ENCODE results near the gene CCDC157. TPM values are rescaled to one million over a fixed set of nuclear protein-coding genes. Genes with fewer than 3 reads are reported as not detected.

CCDC157 gene
- total and polyA plus RNA-seq, 4 donors: 4.2 to 10.1 (median 7.8) TPM

- Histone ChIP-seq H3K27me3 (ENCODE audit: control insufficient read depth, insufficient read depth, low read length) (no peaks in the 10 kb centered on the region), H3K27ac (ENCODE audit: low read depth, low read length) (no peak overlapping the region), H3K9me3 (ENCODE audit: control insufficient read depth, insufficient read depth, low read length) (no peaks in the 10 kb centered on the region), H3K4me1 (ENCODE audit: control insufficient read depth, insufficient read depth, low read length) (peaks cover 14% of the 10 kb centered on the region), H3K36me3 (ENCODE audit: control insufficient read depth, insufficient read depth, low read length) (peaks cover 49% of the 10 kb centered on the region), H3K4me3 (ENCODE audit: low read depth, low read length) (no peak overlapping the region)
- 85% methylated on average over 6 of the region's 6 CpGs for WGBS (ENCODE audit: insufficient coverage)
- no peak for DNase-seq (ENCODE audit: low read depth in 4 of 6, low spot score in 6 of 6)
These were observed 47.5 kb downstream of the CCDC157 start for GRCh38 chr22:30404307-30404706.

GRCh38 chr22:30405731-30406130 is 48.9 kb downstream of the CCDC157 start:
- H3K4me1 ChIP-seq (ENCODE audit: control insufficient read depth, insufficient read depth, low read length): peaks cover 13% of the 10 kb centered on the region
- no peaks in the 10 kb centered on the region for H3K9me3 ChIP-seq (ENCODE audit: control insufficient read depth, insufficient read depth, low read length)
- 95% methylated on average over 2 of the region's 4 CpGs for WGBS (ENCODE audit: insufficient coverage)
- no peak overlapping the region for H3K4me3 ChIP-seq (ENCODE audit: low read depth, low read length)
- H3K27me3 ChIP-seq (ENCODE audit: control insufficient read depth, insufficient read depth, low read length): no peaks in the 10 kb centered on the region
- H3K36me3 ChIP-seq (ENCODE audit: control insufficient read depth, insufficient read depth, low read length): peaks cover 58% of the 10 kb centered on the region
- no peak for DNase-seq (ENCODE audit: low read depth in 4 of 6, low spot score in 6 of 6)
- no peak overlapping the region for H3K27ac ChIP-seq (ENCODE audit: low read depth, low read length)

- Histone ChIP-seq H3K27ac (ENCODE audit: low read depth, low read length) (no peak overlapping the region), H3K4me3 (ENCODE audit: low read depth, low read length) (no peak overlapping the region), H3K9me3 (ENCODE audit: control insufficient read depth, insufficient read depth, low read length) (no peaks in the 10 kb centered on the region), H3K4me1 (ENCODE audit: control insufficient read depth, insufficient read depth, low read length) (peaks cover 13% of the 10 kb centered on the region), H3K36me3 (ENCODE audit: control insufficient read depth, insufficient read depth, low read length) (peaks cover 64% of the 10 kb centered on the region), H3K27me3 (ENCODE audit: control insufficient read depth, insufficient read depth, low read length) (no peaks in the 10 kb centered on the region)
- peak in 1 of 6 donors; percentile 23 for DNase-seq (ENCODE audit: low read depth in 4 of 6, low spot score in 6 of 6)
- 68% methylated on average over 6 of the region's 6 CpGs for WGBS (ENCODE audit: insufficient coverage)
These were observed 49.6 kb downstream of the CCDC157 start for GRCh38 chr22:30406400-30406799.

- H3K27me3 ChIP-seq (ENCODE audit: control insufficient read depth, insufficient read depth, low read length): no peaks in the 10 kb centered on the region
- no peak overlapping the region for H3K4me3 ChIP-seq (ENCODE audit: low read depth, low read length)
- H3K9me3 ChIP-seq (ENCODE audit: control insufficient read depth, insufficient read depth, low read length): no peaks in the 10 kb centered on the region
- H3K27ac ChIP-seq (ENCODE audit: low read depth, low read length): no peak overlapping the region
- H3K4me1 ChIP-seq (ENCODE audit: control insufficient read depth, insufficient read depth, low read length): peaks cover 7% of the 10 kb centered on the region
- no peak for DNase-seq (ENCODE audit: low read depth in 4 of 6, low spot score in 6 of 6)
- WGBS (ENCODE audit: insufficient coverage): 79% methylated on average over 12 of the region's 13 CpGs
- peaks cover 66% of the 10 kb centered on the region for H3K36me3 ChIP-seq (ENCODE audit: control insufficient read depth, insufficient read depth, low read length)
These were observed 51.7 kb downstream of the CCDC157 start for GRCh38 chr22:30408388-30409102.

- Histone ChIP-seq H3K36me3 (ENCODE audit: control insufficient read depth, insufficient read depth, low read length) (peaks cover 83% of the 10 kb centered on the region), H3K27ac (ENCODE audit: low read depth, low read length) (no peak overlapping the region), H3K4me1 (ENCODE audit: control insufficient read depth, insufficient read depth, low read length) (no peaks in the 10 kb centered on the region), H3K9me3 (ENCODE audit: control insufficient read depth, insufficient read depth, low read length) (no peaks in the 10 kb centered on the region), H3K4me3 (ENCODE audit: low read depth, low read length) (no peak overlapping the region), H3K27me3 (ENCODE audit: control insufficient read depth, insufficient read depth, low read length) (no peaks in the 10 kb centered on the region)
- WGBS (ENCODE audit: insufficient coverage): 96% methylated on average over 3 of the region's 3 CpGs
- DNase-seq (ENCODE audit: low read depth in 4 of 6, low spot score in 6 of 6): no peak
These were observed 55.0 kb downstream of the CCDC157 start for GRCh38 chr22:30411780-30412179.

GRCh38 chr22:30413001-30413400 is 56.2 kb downstream of the CCDC157 start:
- Histone ChIP-seq H3K27ac (ENCODE audit: low read depth, low read length) (no peak overlapping the region), H3K9me3 (ENCODE audit: control insufficient read depth, insufficient read depth, low read length) (no peaks in the 10 kb centered on the region), H3K36me3 (ENCODE audit: control insufficient read depth, insufficient read depth, low read length) (peaks cover 81% of the 10 kb centered on the region), H3K4me3 (ENCODE audit: low read depth, low read length) (no peak overlapping the region), H3K27me3 (ENCODE audit: control insufficient read depth, insufficient read depth, low read length) (no peaks in the 10 kb centered on the region), H3K4me1 (ENCODE audit: control insufficient read depth, insufficient read depth, low read length) (no peaks in the 10 kb centered on the region)
- 51% methylated on average over 4 of the region's 4 CpGs for WGBS (ENCODE audit: insufficient coverage)
- DNase-seq (ENCODE audit: low read depth in 4 of 6, low spot score in 6 of 6): no peak

GRCh38 chr22:30413745-30414524 is 57.1 kb downstream of the CCDC157 start:
- WGBS (ENCODE audit: insufficient coverage): 84% methylated on average over 3 of the region's 5 CpGs
- H3K27me3 ChIP-seq (ENCODE audit: control insufficient read depth, insufficient read depth, low read length): no peaks in the 10 kb centered on the region
- H3K36me3 ChIP-seq (ENCODE audit: control insufficient read depth, insufficient read depth, low read length): peaks cover 74% of the 10 kb centered on the region
- H3K4me3 ChIP-seq (ENCODE audit: low read depth, low read length): no peak overlapping the region
- H3K4me1 ChIP-seq (ENCODE audit: control insufficient read depth, insufficient read depth, low read length): peaks cover 4% of the 10 kb centered on the region
- no peak overlapping the region for H3K27ac ChIP-seq (ENCODE audit: low read depth, low read length)
- no peak for DNase-seq (ENCODE audit: low read depth in 4 of 6, low spot score in 6 of 6)
- no peaks in the 10 kb centered on the region for H3K9me3 ChIP-seq (ENCODE audit: control insufficient read depth, insufficient read depth, low read length)

GRCh38 chr22:30414525-30415047 is 57.8 kb downstream of the CCDC157 start:
- Histone ChIP-seq H3K27ac (ENCODE audit: low read depth, low read length) (no peak overlapping the region), H3K27me3 (ENCODE audit: control insufficient read depth, insufficient read depth, low read length) (no peaks in the 10 kb centered on the region), H3K9me3 (ENCODE audit: control insufficient read depth, insufficient read depth, low read length) (no peaks in the 10 kb centered on the region), H3K4me3 (ENCODE audit: low read depth, low read length) (no peak overlapping the region), H3K36me3 (ENCODE audit: control insufficient read depth, insufficient read depth, low read length) (peaks cover 68% of the 10 kb centered on the region), H3K4me1 (ENCODE audit: control insufficient read depth, insufficient read depth, low read length) (peaks cover 8% of the 10 kb centered on the region)
- no peak for DNase-seq (ENCODE audit: low read depth in 4 of 6, low spot score in 6 of 6)
- 92% methylated on average over 3 of the region's 4 CpGs for WGBS (ENCODE audit: insufficient coverage)

GRCh38 chr22:30416403-30416802 is 59.6 kb downstream of the CCDC157 start:
- Histone ChIP-seq H3K27ac (ENCODE audit: low read depth, low read length) (no peak overlapping the region), H3K27me3 (ENCODE audit: control insufficient read depth, insufficient read depth, low read length) (no peaks in the 10 kb centered on the region), H3K9me3 (ENCODE audit: control insufficient read depth, insufficient read depth, low read length) (no peaks in the 10 kb centered on the region), H3K4me1 (ENCODE audit: control insufficient read depth, insufficient read depth, low read length) (peaks cover 13% of the 10 kb centered on the region), H3K36me3 (ENCODE audit: control insufficient read depth, insufficient read depth, low read length) (peaks cover 57% of the 10 kb centered on the region), H3K4me3 (ENCODE audit: low read depth, low read length) (no peak overlapping the region)
- DNase-seq (ENCODE audit: low read depth in 4 of 6, low spot score in 6 of 6): no peak
- WGBS (ENCODE audit: insufficient coverage): 90% methylated on average over 2 of the region's 2 CpGs
